ENCODE measurements around the gene MTMR12.

GRCh38 chr5:32263684-32264083, 49.1 kb downstream of the MTMR12 start:
- TF ChIP-seq POLR2AphosphoS5 (IDR thresholded peaks at IDR 0.05; ENCODE audit: borderline replicate concordance, low read depth, low read length) (no peak), EZH2 (IDR thresholded peaks at IDR 0.05) (no peak), FOXP2 (optimal IDR thresholded peaks at IDR 0.05; ENCODE audit: control extremely low read depth, extremely low read length, insufficient read depth) (no peak)

Measured in SK-N-MC (cell line).